Activated CD8-positive, alpha-beta memory T cell treated with anti-CD3 and anti-CD28 coated beads for 36 hours (primary cell): ENCODE results near the gene GPR84. TPM values are rescaled to one million over a fixed set of nuclear protein-coding genes. Genes with fewer than 3 reads are reported as not detected.

Experiments used
- CTCF ChIA-PET: fragments of 350-600 bp; sonication (Branson Sonifier 250); formaldehyde crosslinking; loops from one replicate; lab custom pipeline; 2021; ENCODE audit warnings: antibody characterized with exemption; lab: Charles Lee
- POLR2A ChIA-PET: fragments of 350-600 bp; sonication (Branson Sonifier 250); formaldehyde crosslinking; loops from one replicate; lab custom pipeline; 2021; ENCODE audit warnings: antibody characterized with exemption; lab: Charles Lee
- total RNA-seq, 2 experiments: library from RNA; stranded (reverse); gene quantifications; one replicate each; pipeline ENCODE4 v1.2.3, GENCODE V29; 2021

Gene GPR84
- total RNA-seq, 2 experiments from 2014 or later = 0.11 to 0.31 TPM

DNA sequence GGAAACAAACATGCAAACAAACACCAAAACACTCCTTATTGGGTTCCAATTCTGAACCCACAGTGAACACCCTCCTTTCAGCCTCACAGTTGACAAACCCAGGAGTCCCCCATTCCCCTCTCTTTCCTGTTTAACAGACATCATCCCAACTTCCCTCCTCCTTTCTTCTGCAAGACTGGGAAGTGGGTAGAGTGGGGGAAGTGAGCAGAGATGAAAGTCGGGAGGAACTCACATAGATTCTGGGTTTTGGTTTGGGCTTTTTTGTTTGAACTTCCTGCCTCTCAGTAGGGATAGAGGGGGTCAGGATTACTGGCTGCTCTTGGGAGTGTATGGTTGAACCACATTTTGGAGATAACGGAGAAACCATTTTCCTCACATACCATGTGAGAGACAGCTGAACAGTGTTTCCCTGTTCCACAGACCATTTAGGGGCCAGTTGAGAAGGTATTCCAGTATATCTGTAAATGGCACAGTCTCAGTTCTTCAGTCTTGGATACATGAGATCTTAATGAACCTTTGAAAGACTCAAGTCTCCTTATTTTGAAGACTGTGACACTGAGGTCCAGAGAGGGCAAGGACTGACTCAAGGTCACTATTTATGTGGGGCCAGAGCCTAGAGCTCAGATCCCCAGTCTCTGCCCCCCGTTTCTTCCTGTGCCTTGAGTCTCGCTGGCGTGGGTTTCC lies 3.9 kb upstream of the GPR84 start:
- ChIA-PET POLR2A (no interaction called here), CTCF (interaction anchor here (0.6 to 2.8 kb wide), 28 partner anchors 9 to 359 kb away, joined by 3 to 21 read pairs (median 4); partner anchors contain the start of genes COPZ1, HOXC8 and ZNF385A)

DNA sequence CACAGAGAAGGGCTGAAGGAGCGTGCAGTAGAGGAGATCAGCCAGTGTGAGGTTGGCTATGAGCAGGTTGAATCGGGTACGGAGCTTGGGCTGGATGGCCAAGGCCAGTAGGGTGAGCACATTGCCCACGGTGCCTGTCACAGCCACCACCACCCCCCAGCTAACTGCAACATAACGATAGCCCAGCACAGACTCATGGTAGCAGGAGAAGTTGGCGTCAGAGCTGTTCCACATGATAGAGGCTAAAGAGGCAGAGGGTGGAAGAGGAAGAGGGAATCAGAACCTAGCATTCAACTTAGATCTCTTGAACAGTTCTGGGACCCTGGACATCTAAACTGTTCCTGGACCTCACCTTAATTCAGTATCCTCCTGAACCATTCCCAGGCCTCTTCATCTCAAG lies 668 bp downstream of the GPR84 start:
- POLR2A ChIA-PET = no interaction called here
- CTCF ChIA-PET = interaction anchor here (0.9 kb wide), 1 partner anchor 16 kb away, joined by 3 read pairs; no protein-coding TSS in a partner anchor

DNA sequence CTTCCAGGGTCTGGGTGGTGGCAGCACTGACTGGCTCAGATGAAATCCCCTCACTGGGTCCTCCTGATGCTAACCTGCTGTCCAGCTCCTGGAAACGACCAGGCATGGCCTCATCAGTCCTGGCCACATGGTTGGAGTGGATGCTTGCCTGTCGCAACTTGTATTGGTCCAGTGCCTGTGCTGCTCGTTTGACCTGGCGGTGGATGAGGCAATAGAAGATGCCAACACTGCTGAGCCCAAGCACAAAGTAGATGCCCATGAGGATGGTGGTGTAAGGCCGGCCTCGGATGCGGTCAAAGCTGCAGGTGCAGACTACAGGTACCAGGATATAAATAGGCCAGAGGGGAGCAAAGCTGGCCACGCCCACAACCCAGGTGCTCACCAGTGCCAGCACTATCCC lies 1.2 kb downstream of the GPR84 start:
- POLR2A ChIA-PET = no interaction called here
- CTCF ChIA-PET = interaction anchor here (0.9 kb wide), 1 partner anchor 16 kb away, joined by 3 read pairs; no protein-coding TSS in a partner anchor

GRCh38 chr12:54360717-54361456 lies 3.4 kb downstream of the GPR84 start:
- CTCF ChIA-PET = interaction anchor here (0.6 to 1.8 kb wide), 8 partner anchors 14 to 146 kb away, joined by 3 to 4 read pairs (median 3); no protein-coding TSS in a partner anchor
- POLR2A ChIA-PET = interaction anchor here (0.6 kb wide), 1 partner anchor 74 kb away, joined by 3 read pairs; no protein-coding TSS in a partner anchor

DNA sequence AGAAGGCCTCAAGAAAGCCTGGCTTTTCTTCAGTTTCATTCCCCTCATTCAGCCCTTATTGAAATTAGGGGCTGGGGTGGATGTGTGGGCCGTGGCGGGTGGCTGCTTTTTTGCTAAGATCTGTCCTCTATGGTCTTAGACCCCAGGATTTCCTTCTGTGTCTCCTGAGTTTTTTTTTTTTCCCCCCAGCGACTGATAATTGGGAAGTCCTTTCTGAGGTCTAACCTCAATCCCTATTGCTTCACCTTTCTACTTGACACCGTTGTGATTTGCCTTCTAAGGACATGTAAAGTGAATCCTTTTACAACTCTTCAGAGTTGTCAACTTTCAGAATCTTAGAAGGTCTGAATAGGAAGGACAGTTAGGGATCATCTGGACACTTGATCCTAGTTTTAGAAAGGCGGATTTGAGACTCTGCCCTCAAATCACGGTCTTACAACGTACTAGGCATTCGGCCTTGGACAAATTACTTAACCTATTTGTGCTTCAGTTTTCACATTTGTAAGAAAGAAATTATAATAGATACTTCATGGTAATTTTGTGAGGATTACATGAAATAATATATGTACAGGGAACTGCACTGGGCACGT lies 4.4 kb downstream of the GPR84 start:
- POLR2A ChIA-PET = interaction anchor here (0.6 to 2.4 kb wide), 7 partner anchors 20 to 79 kb away, joined by 3 to 25 read pairs (median 7); partner anchors contain the start of genes CBX5, COPZ1 and HNRNPA1
- CTCF ChIA-PET = interaction anchor here (0.8 to 2.2 kb wide), 12 partner anchors 9 to 152 kb away, joined by 3 to 11 read pairs (median 4); partner anchors contain the start of genes COPZ1 and HNRNPA1

DNA sequence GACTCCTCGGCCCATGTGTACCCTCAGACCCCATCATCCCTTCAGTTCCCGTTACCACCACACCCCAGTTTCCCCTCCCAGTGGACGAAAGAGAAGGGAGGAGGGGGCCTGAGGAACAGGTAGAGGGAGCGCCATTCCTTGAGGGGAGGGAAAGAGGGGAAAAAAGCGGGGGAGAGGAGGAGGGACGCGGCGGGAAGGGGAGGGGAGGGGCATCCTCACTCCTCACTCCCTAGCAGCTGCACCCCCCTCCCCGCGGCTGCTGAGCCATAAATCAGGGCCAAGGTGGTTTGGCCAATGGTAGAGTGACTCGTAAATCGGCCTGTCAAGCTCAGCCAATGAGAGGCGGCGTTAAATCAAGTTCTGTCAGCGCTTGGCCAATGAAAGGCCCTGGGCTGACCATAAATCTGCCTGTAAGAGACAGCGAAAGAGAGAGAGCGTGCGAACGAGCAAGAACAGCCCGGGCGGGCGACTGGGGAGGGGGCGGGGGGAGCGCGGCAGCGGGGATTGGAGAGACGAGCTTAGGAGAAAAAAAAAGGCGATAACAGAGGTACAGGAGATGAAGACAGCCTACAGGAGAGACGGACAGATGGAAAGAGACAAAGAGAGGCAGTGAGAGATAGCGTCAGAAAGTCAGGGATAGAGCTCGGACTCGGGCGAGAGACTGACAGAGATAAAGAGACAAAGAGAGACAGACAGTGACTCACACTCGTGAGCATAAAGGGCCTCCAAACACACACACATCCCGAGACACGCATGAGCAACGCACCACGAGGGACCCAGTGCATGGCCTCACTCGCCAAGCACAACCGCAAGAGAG lies 5.1 kb downstream of the GPR84 start:
- ChIA-PET POLR2A (interaction anchor here (0.6 to 2.4 kb wide), 10 partner anchors 21 to 95 kb away, joined by 3 to 25 read pairs (median 5); partner anchors contain the start of genes CBX5, COPZ1 and HNRNPA1), CTCF (interaction anchor here (0.6 to 2.2 kb wide), 13 partner anchors 9 to 371 kb away, joined by 3 to 11 read pairs (median 4); partner anchors contain the start of genes COPZ1 and HNRNPA1)

GRCh38 chr12:54358191-54358944 lies 5.9 kb downstream of the GPR84 start:
- ChIA-PET POLR2A (interaction anchor here (0.6 to 2.4 kb wide), 8 partner anchors 33 to 94 kb away, joined by 3 to 25 read pairs (median 6); partner anchors contain the start of genes CBX5, COPZ1 and HNRNPA1), CTCF (interaction anchor here (0.5 to 3.3 kb wide), 11 partner anchors 10 to 371 kb away, joined by 3 to 11 read pairs (median 4); partner anchors contain the start of gene COPZ1)

DNA sequence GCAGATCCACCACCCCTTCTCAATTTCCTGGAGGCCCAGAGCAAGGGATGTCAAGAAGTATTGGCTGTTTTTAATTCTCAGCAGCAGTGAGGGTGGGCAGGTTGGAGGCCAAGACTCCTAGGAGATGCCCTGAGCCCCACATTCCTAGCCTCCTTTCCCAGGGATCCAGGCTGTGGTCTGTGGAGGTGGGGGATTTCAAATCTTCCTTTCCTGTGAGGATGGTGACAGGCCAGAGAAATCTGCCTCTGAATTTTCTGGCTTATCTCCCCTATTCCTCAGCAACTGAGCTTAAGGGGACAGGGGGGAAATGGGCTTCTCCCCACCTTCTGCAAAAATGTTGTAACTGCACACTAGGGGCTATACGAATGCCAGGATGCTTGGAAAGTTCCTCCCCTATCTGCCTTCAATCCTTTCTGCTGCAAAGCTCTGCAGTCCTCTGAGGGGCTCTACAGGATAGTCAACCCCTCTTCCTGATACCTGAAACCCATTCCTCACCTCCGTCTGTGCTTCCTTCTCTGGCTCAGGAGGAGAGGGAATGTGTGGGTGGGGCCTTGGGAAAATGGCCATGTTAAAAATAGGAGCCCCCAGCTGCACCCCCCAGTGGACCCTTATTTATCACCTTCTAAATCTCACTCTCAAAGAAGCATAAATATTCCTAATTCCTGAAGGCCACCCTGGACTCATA lies 6.6 kb downstream of the GPR84 start:
- CTCF ChIA-PET = interaction anchor here (0.5 to 3.3 kb wide), 5 partner anchors 11 to 64 kb away, joined by 3 to 11 read pairs (median 7); partner anchors contain the start of gene COPZ1

DNA sequence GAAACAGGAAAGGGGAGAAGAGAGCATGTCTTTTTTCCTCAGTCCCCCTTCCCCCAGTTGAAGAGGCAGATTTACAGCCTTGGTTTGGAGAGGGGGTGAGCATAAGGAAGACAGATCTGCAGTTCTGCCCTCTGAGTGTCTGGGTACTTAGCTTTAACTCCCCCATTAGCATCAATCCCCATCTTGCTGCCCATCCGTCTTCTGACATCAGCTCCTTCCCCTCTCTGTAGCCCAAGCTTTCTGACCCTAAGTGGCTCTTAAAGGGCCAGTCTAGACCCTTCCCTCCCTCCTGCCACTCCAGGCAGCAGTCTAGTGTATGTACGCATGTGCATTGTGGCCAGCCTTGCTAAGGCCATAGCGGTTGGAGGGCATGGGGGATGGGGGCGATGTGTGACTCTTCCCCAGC lies 7.3 kb downstream of the GPR84 start:
- CTCF ChIA-PET = interaction anchor here (0.6 to 3.3 kb wide), 4 partner anchors 12 to 113 kb away, joined by 3 to 10 read pairs (median 6); no protein-coding TSS in a partner anchor
- POLR2A ChIA-PET = interaction anchor here (0.5 to 1.3 kb wide), 2 partner anchors 60 to 73 kb away, joined by 3 read pairs; no protein-coding TSS in a partner anchor

More for the DNA sequence above, 6.6 kb downstream of the GPR84 start:
- POLR2A ChIA-PET = interaction anchor here (1.3 to 2.4 kb wide), 2 partner anchors 74 to 77 kb away, joined by 3 to 25 read pairs; partner anchors contain the start of genes CBX5 and HNRNPA1

DNA sequence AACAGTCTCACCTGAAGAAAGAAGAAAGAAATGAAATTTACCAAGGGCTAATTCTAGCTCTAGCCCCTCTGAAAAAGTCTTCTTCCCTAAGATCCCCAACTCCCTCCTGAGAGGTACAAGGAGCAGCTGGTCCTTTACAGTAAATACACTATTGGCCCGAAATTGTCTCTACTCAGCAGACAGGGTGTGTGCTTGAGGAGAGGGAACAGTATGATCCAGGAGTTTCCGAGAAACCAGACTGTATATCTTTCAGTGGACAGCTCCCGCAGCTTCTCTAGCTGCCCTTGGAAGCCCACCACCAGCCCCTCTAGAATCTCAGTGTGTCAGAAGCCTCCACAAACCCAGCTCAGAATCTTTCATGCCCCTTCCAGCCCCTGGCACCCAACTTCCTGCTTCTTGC lies 8.1 kb downstream of the GPR84 start:
- POLR2A ChIA-PET = interaction anchor here (0.5 kb wide), 1 partner anchor 59 kb away, joined by 3 read pairs; no protein-coding TSS in a partner anchor

GRCh38 chr12:54355104-54355815 lies 9.0 kb downstream of the GPR84 start:
- ChIA-PET POLR2A (no interaction called here), CTCF (interaction anchor here (3.3 kb wide), 1 partner anchor 13 kb away, joined by 10 read pairs; no protein-coding TSS in a partner anchor)

More for the DNA sequence above, 8.1 kb downstream of the GPR84 start:
- CTCF ChIA-PET = interaction anchor here (0.6 to 3.3 kb wide), 3 partner anchors 12 to 112 kb away, joined by 3 to 10 read pairs (median 7); no protein-coding TSS in a partner anchor

DNA sequence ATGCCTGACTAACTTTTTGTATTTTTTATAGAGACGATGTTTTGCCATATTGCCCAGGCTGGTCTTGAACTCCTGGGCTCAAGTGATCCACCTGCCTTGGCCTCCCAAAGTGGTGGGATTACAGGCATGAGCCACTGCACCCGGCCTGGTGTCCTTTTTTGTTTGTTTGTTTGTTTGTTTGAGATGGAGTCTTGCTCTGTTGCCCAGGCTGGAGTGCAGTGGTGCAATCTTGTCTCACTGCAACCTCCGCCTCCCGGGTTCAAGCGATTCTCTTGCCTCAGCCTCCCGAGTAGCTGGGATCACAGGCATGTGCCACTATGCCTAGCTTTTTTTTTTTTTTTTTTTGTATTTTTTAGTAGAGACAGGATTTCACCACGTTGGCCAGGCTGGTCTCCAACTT lies 10.0 kb downstream of the GPR84 start:
- CTCF ChIA-PET = interaction anchor here (0.6 kb wide), 1 partner anchor 26 kb away, joined by 3 read pairs; no protein-coding TSS in a partner anchor
- POLR2A ChIA-PET = interaction anchor here (0.6 kb wide), 1 partner anchor 86 kb away, joined by 4 read pairs; no protein-coding TSS in a partner anchor

GRCh38 chr12:54352891-54353874 lies 11.1 kb downstream of the GPR84 start:
- ChIA-PET CTCF (interaction anchor here (1.6 to 1.9 kb wide), 3 partner anchors 15 to 29 kb away, joined by 5 to 9 read pairs (median 5); partner anchors contain the start of gene COPZ1), POLR2A (interaction anchor here (0.7 kb wide), 1 partner anchor 1305 kb away, joined by 4 read pairs; no protein-coding TSS in a partner anchor)

- CTCF ChIA-PET = interaction anchor here (0.7 to 1.9 kb wide), 4 partner anchors 17 to 28 kb away, joined by 3 to 9 read pairs (median 5); partner anchors contain the start of gene COPZ1
- POLR2A ChIA-PET = no interaction called here
Observed at GRCh38 chr12:54352022-54352531, 12.2 kb downstream of the GPR84 start.
